ENCODE results near the gene ARHGEF40.

The ARHGEF40 gene

GRCh38 chr14:21084396-21084795 lies 14.3 kb downstream of the ARHGEF40 start:
- DNase-seq, result no peak

GRCh38 chr14:21084998-21085853 lies 15.1 kb downstream of the ARHGEF40 start:
- no peak for DNase-seq

GRCh38 chr14:21086908-21087293 lies 16.8 kb downstream of the ARHGEF40 start:
- DNase-seq, result no peak

- DNase-seq, result no peak
Observed at GRCh38 chr14:21087294-21088091, 17.4 kb downstream of the ARHGEF40 start.

- DNase-seq, result no peak
Observed at GRCh38 chr14:21088687-21089086, 18.6 kb downstream of the ARHGEF40 start.

GRCh38 chr14:21089271-21089670 lies 19.2 kb downstream of the ARHGEF40 start:
- no peak for DNase-seq

GRCh38 chr14:21089877-21090193 lies 19.7 kb downstream of the ARHGEF40 start:
- no peak for DNase-seq

GRCh38 chr14:21090194-21090939 lies 20.3 kb downstream of the ARHGEF40 start:
- peak; percentile 25 for DNase-seq

- DNase-seq, result no peak
Observed at GRCh38 chr14:21090940-21091663, 21.0 kb downstream of the ARHGEF40 start.

- DNase-seq, result no peak
Observed at GRCh38 chr14:21091821-21092272, 21.7 kb downstream of the ARHGEF40 start.

- DNase-seq, result peak; percentile 69
Observed at GRCh38 chr14:21092273-21093011, 22.3 kb downstream of the ARHGEF40 start.

GRCh38 chr14:21093018-21093417 lies 22.9 kb downstream of the ARHGEF40 start:
- no peak for DNase-seq

- no peak for DNase-seq
Observed at GRCh38 chr14:21093769-21094681, 23.9 kb downstream of the ARHGEF40 start.

GRCh38 chr14:21095430-21096205 lies 25.5 kb downstream of the ARHGEF40 start:
- DNase-seq, result no peak

GRCh38 chr14:21096438-21096837 lies 26.3 kb downstream of the ARHGEF40 start:
- no peak for DNase-seq

GRCh38 chr14:21096978-21097635 lies 27.0 kb downstream of the ARHGEF40 start:
- no peak for DNase-seq

GRCh38 chr14:21097636-21098075 lies 27.6 kb downstream of the ARHGEF40 start:
- DNase-seq, result no peak

- DNase-seq, result peak; percentile 60
Observed at GRCh38 chr14:21098076-21098891, 28.2 kb downstream of the ARHGEF40 start, which contains the start of gene ZNF219. Gene ZNF219, minus strand, starts transcription at chr14:21098655. Its CDS starts 5,064 bp downstream, at chr14:21093591.

All from hematopoietic multipotent progenitor cell treated with erythropoietin and hydrocortisone succinate and interleukin-3 and kit ligand, for 8 days (in vitro differentiated cells).